GM12875 (cell line): ENCODE measurements around the gene ZNF460.

Experiments
- H3K4me3 ChIP-seq: one replicate; pipeline ENCODE4 v1.5.1; 2011; ENCODE audit warnings: low read depth, low read length, control low read depth
- CTCF ChIP-seq: IDR thresholded peaks from 2 replicates; pipeline ENCODE4 v1.5.1; 2011; ENCODE audit warnings: low read depth, mild to moderate bottlenecking, control low read depth, inconsistent platforms, low read length, moderate library complexity, borderline replicate concordance; ENCODE audit not compliant: insufficient read depth

The ZNF460 gene

GRCh38 chr19:57319869-57320179 is 39.5 kb downstream of the ZNF460 start:
- peak overlapping the region; percentile 86 for H3K4me3 ChIP-seq

GRCh38 chr19:57320180-57321084 is 40.1 kb downstream of the ZNF460 start, which contains the start of gene ZNF543:
ZNF543 (plus strand) TSS chr19:57320472; CDS start chr19:57320854, 382 bp downstream.
- peak within 1 kb of the TSS; percentile 86 for H3K4me3 ChIP-seq
- TF ChIP-seq CTCF = 0 out of 2 replicates have a peak, but pooled peaks have one; percentile 17

More at GRCh38 chr19:57319869-57320179, 39.5 kb downstream of the ZNF460 start:
- no peak for TF ChIP-seq CTCF

GRCh38 chr19:57321116-57321515 is 40.8 kb downstream of the ZNF460 start:
- H3K4me3 ChIP-seq = peak overlapping the region; percentile 86
- TF ChIP-seq CTCF = no peak

GRCh38 chr19:57321751-57322150 is 41.5 kb downstream of the ZNF460 start:
- peak overlapping the region; percentile 15 for H3K4me3 ChIP-seq
- TF ChIP-seq CTCF = no peak

GRCh38 chr19:57324992-57325391 is 44.7 kb downstream of the ZNF460 start:
- no peak for TF ChIP-seq CTCF

GRCh38 chr19:57327993-57328392 is 47.7 kb downstream of the ZNF460 start:
- TF ChIP-seq CTCF = no peak
- H3K4me3 ChIP-seq = no peak overlapping the region

More at GRCh38 chr19:57324992-57325391, 44.7 kb downstream of the ZNF460 start:
- no peak overlapping the region for H3K4me3 ChIP-seq

GRCh38 chr19:57334191-57334590 is 53.9 kb downstream of the ZNF460 start:
- TF ChIP-seq CTCF = no peak
- no peak overlapping the region for H3K4me3 ChIP-seq
